CD1c-positive myeloid dendritic cell (primary cell): Measurements from ENCODE around the gene RPTN.

Experiments used
- DNase-seq: peaks from one replicate; pipeline ENCODE4 v3.0.0-alpha.2; 2016; ENCODE audit errors: extremely low spot score

RPTN gene

GRCh38 chr1:152111515-152111968 lies 47.5 kb downstream of the RPTN start:
- DNase-seq, result no peak

GRCh38 chr1:152110860-152111514 lies 48.0 kb downstream of the RPTN start:
- peak; percentile 35 for DNase-seq

GRCh38 chr1:152110365-152110859 lies 48.6 kb downstream of the RPTN start:
- peak; percentile 21 for DNase-seq

- DNase-seq, result no peak
Observed at GRCh38 chr1:152109998-152110294, 49.1 kb downstream of the RPTN start.

- no peak for DNase-seq
Observed at GRCh38 chr1:152109231-152109997, 49.6 kb downstream of the RPTN start.

- no peak for DNase-seq
Observed at GRCh38 chr1:152108882-152109222, 50.2 kb downstream of the RPTN start.

GRCh38 chr1:152107984-152108881 lies 50.8 kb downstream of the RPTN start:
- DNase-seq, result peak; percentile 86

GRCh38 chr1:152107031-152107983 lies 51.7 kb downstream of the RPTN start:
- peak; percentile 47 for DNase-seq

- no peak for DNase-seq
Observed at GRCh38 chr1:152104854-152105253, 54.2 kb downstream of the RPTN start.
